ENCODE results near the gene TFEB.

TFEB gene

DNA sequence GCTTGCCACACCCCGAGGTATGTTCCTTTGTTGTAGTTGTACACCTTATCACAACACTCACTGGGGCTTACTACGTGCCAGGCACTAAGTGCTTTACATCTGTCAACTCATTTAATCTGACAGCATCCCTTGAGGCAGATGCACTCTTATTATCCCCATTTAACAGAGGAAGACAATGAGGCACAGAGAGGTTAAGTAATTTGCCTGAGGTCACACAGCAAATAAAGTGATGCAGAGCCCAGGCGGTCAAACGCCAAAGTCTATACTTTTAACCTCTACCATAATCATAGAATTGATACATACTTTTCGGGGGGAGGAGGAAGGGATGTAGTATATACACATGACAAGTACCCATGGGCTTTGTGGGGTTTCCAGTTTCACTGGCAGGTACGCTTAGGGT, 59.4 kb downstream of the TFEB start:
- H3K56ac ChIP-seq (ENCODE audit: low read length) = no peak overlapping the region
- H4K5ac ChIP-seq (ENCODE audit: low read length) = no peak overlapping the region
- no peak overlapping the region for H3K4me2 ChIP-seq (ENCODE audit: low read length)
- H2BK120ac ChIP-seq (ENCODE audit: low read depth, low read length) = no peak overlapping the region
- H3K4me1 ChIP-seq (ENCODE audit: control insufficient read depth, low read depth, low read length) = peaks cover 1% of the 10 kb centered on the region
- no peaks in the 10 kb centered on the region for H3K36me3 ChIP-seq (ENCODE audit: control insufficient read depth, insufficient read depth, low read length)
- DNase-seq = no peak
- no peak overlapping the region for H3K18ac ChIP-seq (ENCODE audit: low read length)
- H3K79me1 ChIP-seq (ENCODE audit: low read length) = no peaks in the 10 kb centered on the region
- no peak overlapping the region for H2BK15ac ChIP-seq (replicated peaks; ENCODE audit: low read depth)
- no peak overlapping the region for H4K8ac ChIP-seq (ENCODE audit: low read depth, low read length)
- H3K9ac ChIP-seq (ENCODE audit: low read length) = no peak overlapping the region
- no peaks in the 10 kb centered on the region for H3K79me2 ChIP-seq (ENCODE audit: control insufficient read depth, insufficient read depth, low read length)
- no peak overlapping the region for H3K4me3 ChIP-seq (ENCODE audit: low read length)
- no peak overlapping the region for H3K4ac ChIP-seq (ENCODE audit: low read depth, low read length)
- no CpG with 5 or more reads among the region's 6 CpGs for WGBS (ENCODE audit: extremely low coverage, insufficient coverage, low lambda C conversion rate)
- H3K27ac ChIP-seq (ENCODE audit: low read depth, low read length) = no peak overlapping the region
- H2BK5ac ChIP-seq (ENCODE audit: low read length) = no peak overlapping the region
- no peaks in the 10 kb centered on the region for H3K27me3 ChIP-seq (ENCODE audit: insufficient read depth, low read length, poor library complexity)
- H3K23ac ChIP-seq (ENCODE audit: low read length) = no peak overlapping the region
- H2AK5ac ChIP-seq (ENCODE audit: low read length) = no peak overlapping the region

DNA sequence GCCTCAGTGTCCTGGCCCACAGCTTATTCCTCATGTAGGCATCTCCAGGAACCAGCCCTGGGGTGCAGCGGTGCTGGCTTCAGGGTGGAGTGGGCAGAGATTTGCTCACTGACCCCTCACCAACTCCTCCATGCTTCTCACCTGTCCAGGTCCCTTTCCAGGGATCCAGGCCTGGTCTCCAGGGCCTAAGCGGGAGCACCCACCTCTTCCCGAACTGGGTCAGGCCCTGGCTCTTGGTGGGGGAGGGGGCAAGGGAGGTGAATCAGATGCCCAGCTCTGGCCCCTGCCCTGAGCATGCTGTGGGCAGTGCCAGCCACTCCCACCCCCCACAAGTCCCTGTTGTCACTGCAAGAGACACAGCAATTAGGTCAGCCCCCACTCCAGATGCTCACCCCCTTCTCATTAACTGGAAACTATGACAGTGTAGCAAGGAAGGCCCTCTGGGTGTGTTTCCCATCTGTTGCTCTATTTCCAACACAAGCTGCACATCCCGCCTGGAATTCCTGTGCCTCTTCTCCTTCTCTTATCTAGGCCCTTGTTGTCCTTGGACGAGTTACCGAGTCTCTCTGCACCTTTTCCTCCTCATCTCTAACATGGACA, 60.1 kb downstream of the TFEB start:
- no peak overlapping the region for H4K8ac ChIP-seq (ENCODE audit: low read depth, low read length)
- no peak overlapping the region for H3K23ac ChIP-seq (ENCODE audit: low read length)
- H3K27me3 ChIP-seq (ENCODE audit: insufficient read depth, low read length, poor library complexity) = no peaks in the 10 kb centered on the region
- H3K4me2 ChIP-seq (ENCODE audit: low read length) = no peak overlapping the region
- H3K79me2 ChIP-seq (ENCODE audit: control insufficient read depth, insufficient read depth, low read length) = no peaks in the 10 kb centered on the region
- no peak overlapping the region for H3K18ac ChIP-seq (ENCODE audit: low read length)
- DNase-seq = no peak
- H3K9ac ChIP-seq (ENCODE audit: low read length) = no peak overlapping the region
- no peak overlapping the region for H3K56ac ChIP-seq (ENCODE audit: low read length)
- H2BK5ac ChIP-seq (ENCODE audit: low read length) = no peak overlapping the region
- H3K27ac ChIP-seq (ENCODE audit: low read depth, low read length) = no peak overlapping the region
- no peak overlapping the region for H4K5ac ChIP-seq (ENCODE audit: low read length)
- WGBS (ENCODE audit: extremely low coverage, insufficient coverage, low lambda C conversion rate) = no CpG with 5 or more reads among the region's 6 CpGs
- H3K4me3 ChIP-seq (ENCODE audit: low read length) = no peak overlapping the region
- H3K36me3 ChIP-seq (ENCODE audit: control insufficient read depth, insufficient read depth, low read length) = no peaks in the 10 kb centered on the region
- no peak overlapping the region for H3K4ac ChIP-seq (ENCODE audit: low read depth, low read length)
- no peak overlapping the region for H2AK5ac ChIP-seq (ENCODE audit: low read length)
- H2BK120ac ChIP-seq (ENCODE audit: low read depth, low read length) = no peak overlapping the region
- H3K79me1 ChIP-seq (ENCODE audit: low read length) = no peaks in the 10 kb centered on the region
- H3K4me1 ChIP-seq (ENCODE audit: control insufficient read depth, low read depth, low read length) = peaks cover under 1% of the 10 kb centered on the region
- H2BK15ac ChIP-seq (replicated peaks; ENCODE audit: low read depth) = no peak overlapping the region

DNA sequence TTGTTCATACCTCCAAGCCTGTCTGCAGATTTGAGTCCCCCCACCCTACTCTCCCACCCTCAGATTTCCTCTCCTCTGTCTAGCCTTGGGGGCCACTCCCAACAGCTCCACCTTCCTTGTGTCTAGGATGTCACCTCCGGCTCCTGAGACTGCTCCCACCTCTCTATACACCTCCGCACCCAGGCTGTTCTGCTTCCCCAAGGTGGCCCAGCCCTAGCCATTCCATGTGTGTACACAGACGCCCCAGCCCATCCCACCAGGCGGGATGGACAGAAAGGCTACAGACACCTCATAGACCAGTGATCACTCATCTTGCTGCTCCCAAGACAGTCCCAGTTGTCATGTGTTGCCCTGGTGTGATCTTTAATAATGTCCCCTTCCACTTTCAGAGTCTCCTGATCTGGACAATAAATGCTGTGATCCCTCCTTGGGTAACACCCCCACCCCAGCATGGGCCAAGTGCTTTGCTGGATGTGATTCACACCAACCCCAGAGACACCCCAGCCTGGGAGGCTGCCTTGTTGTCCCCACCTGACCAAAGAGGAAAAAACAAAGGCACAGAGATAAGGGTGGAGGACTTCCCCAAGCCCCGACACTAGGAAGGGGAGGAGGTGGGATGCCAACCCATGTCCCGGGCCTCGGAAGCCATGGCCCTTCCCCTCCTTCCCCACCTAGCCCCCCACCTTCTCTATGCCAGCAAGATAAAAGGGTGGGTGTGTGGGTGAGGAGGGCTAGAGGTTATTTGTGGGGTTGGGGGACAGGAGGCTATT, 61.0 kb downstream of the TFEB start:
- WGBS (ENCODE audit: extremely low coverage, insufficient coverage, low lambda C conversion rate) = no CpG with 5 or more reads among the region's 7 CpGs
- Histone ChIP-seq H4K5ac (ENCODE audit: low read length) (no peak overlapping the region), H3K4me3 (ENCODE audit: low read length) (no peak overlapping the region), H4K8ac (ENCODE audit: low read depth, low read length) (no peak overlapping the region), H3K56ac (ENCODE audit: low read length) (no peak overlapping the region), H3K79me1 (ENCODE audit: low read length) (no peaks in the 10 kb centered on the region), H2BK5ac (ENCODE audit: low read length) (no peak overlapping the region), H3K27ac (ENCODE audit: low read depth, low read length) (no peak overlapping the region), H3K4ac (ENCODE audit: low read depth, low read length) (no peak overlapping the region), H3K79me2 (ENCODE audit: control insufficient read depth, insufficient read depth, low read length) (no peaks in the 10 kb centered on the region), H2BK15ac (replicated peaks; ENCODE audit: low read depth) (no peak overlapping the region), H2BK120ac (ENCODE audit: low read depth, low read length) (no peak overlapping the region), H3K23ac (ENCODE audit: low read length) (no peak overlapping the region), H3K36me3 (ENCODE audit: control insufficient read depth, insufficient read depth, low read length) (no peaks in the 10 kb centered on the region), H3K9ac (ENCODE audit: low read length) (no peak overlapping the region), H3K27me3 (ENCODE audit: insufficient read depth, low read length, poor library complexity) (no peaks in the 10 kb centered on the region), H2AK5ac (ENCODE audit: low read length) (no peak overlapping the region), H3K4me1 (ENCODE audit: control insufficient read depth, low read depth, low read length) (no peaks in the 10 kb centered on the region), H3K4me2 (ENCODE audit: low read length) (no peak overlapping the region), H3K18ac (ENCODE audit: low read length) (no peak overlapping the region)
- DNase-seq = no peak

DNA sequence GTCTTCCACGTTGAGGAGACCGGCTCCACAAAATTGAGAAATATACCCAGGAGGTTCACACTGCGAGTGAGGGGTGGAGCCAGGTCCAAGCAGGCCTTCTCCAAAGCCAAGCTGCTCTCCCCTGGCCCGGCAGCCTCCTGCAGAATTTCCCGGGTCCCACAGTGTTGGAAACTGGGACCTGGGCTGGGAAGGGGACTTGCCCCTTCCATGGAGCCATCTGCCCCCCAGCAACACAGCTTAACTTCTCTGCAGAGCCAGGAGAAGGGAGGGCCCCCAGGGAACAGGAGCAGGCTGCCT, 61.8 kb downstream of the TFEB start:
- Histone ChIP-seq H4K8ac (ENCODE audit: low read depth, low read length) (no peak overlapping the region), H3K56ac (ENCODE audit: low read length) (no peak overlapping the region), H3K23ac (ENCODE audit: low read length) (no peak overlapping the region), H2BK120ac (ENCODE audit: low read depth, low read length) (no peak overlapping the region), H2AK5ac (ENCODE audit: low read length) (no peak overlapping the region), H3K4ac (ENCODE audit: low read depth, low read length) (no peak overlapping the region), H3K4me3 (ENCODE audit: low read length) (no peak overlapping the region), H3K79me2 (ENCODE audit: control insufficient read depth, insufficient read depth, low read length) (no peaks in the 10 kb centered on the region), H3K4me1 (ENCODE audit: control insufficient read depth, low read depth, low read length) (no peaks in the 10 kb centered on the region), H3K27me3 (ENCODE audit: insufficient read depth, low read length, poor library complexity) (no peaks in the 10 kb centered on the region), H3K18ac (ENCODE audit: low read length) (no peak overlapping the region), H3K79me1 (ENCODE audit: low read length) (no peaks in the 10 kb centered on the region), H2BK5ac (ENCODE audit: low read length) (no peak overlapping the region), H3K9ac (ENCODE audit: low read length) (no peak overlapping the region), H3K27ac (ENCODE audit: low read depth, low read length) (no peak overlapping the region), H3K4me2 (ENCODE audit: low read length) (no peak overlapping the region), H4K5ac (ENCODE audit: low read length) (no peak overlapping the region), H2BK15ac (replicated peaks; ENCODE audit: low read depth) (no peak overlapping the region), H3K36me3 (ENCODE audit: control insufficient read depth, insufficient read depth, low read length) (no peaks in the 10 kb centered on the region)
- WGBS (ENCODE audit: extremely low coverage, insufficient coverage, low lambda C conversion rate) = no CpG with 5 or more reads among the region's 5 CpGs
- no peak for DNase-seq

DNA sequence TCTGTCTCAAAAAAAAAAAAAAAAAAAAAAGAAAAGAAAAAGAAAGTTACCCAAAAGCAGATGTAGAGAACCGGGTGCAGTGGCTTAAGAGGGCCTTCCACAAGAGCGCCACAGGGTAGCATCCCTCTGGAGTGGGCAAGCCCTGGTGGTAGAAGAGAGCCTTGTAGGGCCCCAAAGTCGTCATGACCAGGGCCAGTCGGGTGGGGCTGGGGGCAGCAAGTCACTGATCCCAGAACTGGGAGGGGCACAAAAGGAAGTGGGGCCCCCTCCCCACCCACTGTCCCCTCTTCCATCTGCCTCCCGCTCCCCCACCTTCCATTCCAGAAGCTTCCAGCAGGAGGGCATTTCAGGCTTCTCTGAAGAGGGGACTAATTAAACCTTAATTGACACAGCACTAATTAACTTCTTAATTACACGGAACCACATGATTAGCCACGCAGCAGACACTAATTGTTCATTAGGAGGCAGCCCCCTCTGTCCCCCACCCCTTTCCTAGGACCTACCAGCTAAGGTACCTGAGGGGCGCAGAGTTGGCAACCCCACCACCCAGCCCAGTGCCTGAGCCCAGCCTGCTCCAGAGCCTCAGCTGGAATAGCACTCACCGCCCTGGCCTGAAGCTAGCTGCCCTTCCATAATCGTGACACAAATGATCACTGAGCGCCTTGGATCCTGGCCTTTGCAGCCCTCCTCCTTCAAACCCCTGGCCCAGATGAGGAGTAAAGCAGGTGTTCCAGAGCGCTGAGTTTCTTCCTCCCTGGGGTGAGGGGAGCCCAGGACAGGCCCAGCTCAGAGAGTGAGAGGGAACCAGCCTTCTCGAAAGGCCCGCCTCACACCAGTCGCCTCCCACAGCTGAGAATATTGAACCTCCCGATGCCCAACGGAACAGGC, 62.3 kb downstream of the TFEB start:
- no peak overlapping the region for H3K27ac ChIP-seq (ENCODE audit: low read depth, low read length)
- H3K79me2 ChIP-seq (ENCODE audit: control insufficient read depth, insufficient read depth, low read length) = no peaks in the 10 kb centered on the region
- WGBS (ENCODE audit: extremely low coverage, insufficient coverage, low lambda C conversion rate) = no CpG with 5 or more reads among the region's 17 CpGs
- H4K5ac ChIP-seq (ENCODE audit: low read length) = no peak overlapping the region
- H4K8ac ChIP-seq (ENCODE audit: low read depth, low read length) = no peak overlapping the region
- H2AK5ac ChIP-seq (ENCODE audit: low read length) = no peak overlapping the region
- no peaks in the 10 kb centered on the region for H3K36me3 ChIP-seq (ENCODE audit: control insufficient read depth, insufficient read depth, low read length)
- no peak overlapping the region for H3K4me2 ChIP-seq (ENCODE audit: low read length)
- H3K4ac ChIP-seq (ENCODE audit: low read depth, low read length) = no peak overlapping the region
- H3K4me1 ChIP-seq (ENCODE audit: control insufficient read depth, low read depth, low read length) = no peaks in the 10 kb centered on the region
- no peaks in the 10 kb centered on the region for H3K27me3 ChIP-seq (ENCODE audit: insufficient read depth, low read length, poor library complexity)
- H2BK120ac ChIP-seq (ENCODE audit: low read depth, low read length) = no peak overlapping the region
- H2BK5ac ChIP-seq (ENCODE audit: low read length) = no peak overlapping the region
- no peak overlapping the region for H3K18ac ChIP-seq (ENCODE audit: low read length)
- DNase-seq = no peak
- no peak overlapping the region for H3K23ac ChIP-seq (ENCODE audit: low read length)
- no peaks in the 10 kb centered on the region for H3K79me1 ChIP-seq (ENCODE audit: low read length)
- no peak overlapping the region for H3K9ac ChIP-seq (ENCODE audit: low read length)
- H3K56ac ChIP-seq (ENCODE audit: low read length) = no peak overlapping the region
- no peak overlapping the region for H2BK15ac ChIP-seq (replicated peaks; ENCODE audit: low read depth)
- H3K4me3 ChIP-seq (ENCODE audit: low read length) = no peak overlapping the region

Data from mesendoderm (in vitro differentiated cells).